Ishikawa (cell line): ENCODE data around the gene HSD17B1.

Experiments
- EGR1 ChIP-seq: IDR thresholded peaks from 2 replicates; pipeline ENCODE4 v1.6.1; 2012
- MAX ChIP-seq: IDR thresholded peaks from 2 replicates; pipeline ENCODE4 v1.6.1; 2012

DNA sequence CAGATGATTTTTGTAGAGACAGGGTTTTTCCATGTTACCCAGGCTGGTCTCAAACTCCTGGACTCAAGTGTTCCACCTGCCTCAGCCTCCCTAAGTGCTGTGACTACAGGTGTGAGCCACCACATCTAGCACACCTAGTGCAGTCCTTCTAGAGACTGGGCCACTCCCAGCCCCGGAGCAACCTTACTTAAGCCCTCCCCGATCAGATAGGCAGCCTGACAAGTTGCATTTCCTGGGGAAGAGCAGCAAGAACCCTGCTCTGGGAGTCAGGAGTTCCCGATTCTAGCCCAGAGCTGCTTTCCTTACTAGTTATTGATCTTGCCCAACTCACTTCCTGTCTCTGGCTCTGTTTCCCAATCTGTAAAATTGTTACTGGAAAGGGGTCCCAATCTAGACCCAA is 23.7 kb upstream of the HSD17B1 start:
- no peak for TF ChIP-seq MAX
- TF ChIP-seq EGR1 = no peak
